Duodenal mucosa (tissue), 2 donors: ENCODE data around the gene ZFPM1.

Experiments
- H3K27ac ChIP-seq: one replicate; pipeline ENCODE4 v1.7.0; 2013; ENCODE audit warnings: low read depth, low read length
- H3K27me3 ChIP-seq, 2 donors: one replicate each; pipeline ENCODE4 v1.7.0; 2013; ENCODE audit warnings: low read length in 2 of 2, control low read depth in 1 of 2; ENCODE audit not compliant: insufficient read depth in 2 of 2, control insufficient read depth in 1 of 2
- H3K36me3 ChIP-seq, 2 donors: one replicate each; pipeline ENCODE4 v1.7.0; 2013; ENCODE audit warnings: low read length in 2 of 2, control low read depth in 1 of 2; ENCODE audit not compliant: insufficient read depth in 2 of 2, control insufficient read depth in 1 of 2
- H3K4me1 ChIP-seq, 2 donors: one replicate each; pipeline ENCODE4 v1.7.0; 2013; ENCODE audit warnings: low read length in 2 of 2, control low read depth in 1 of 2; ENCODE audit not compliant: insufficient read depth in 2 of 2, control insufficient read depth in 1 of 2
- H3K4me3 ChIP-seq, 2 donors: one replicate each; pipeline ENCODE4 v1.7.0; 2013; ENCODE audit warnings: low read length in 2 of 2, low read depth in 1 of 2
- H3K9ac ChIP-seq, 2 donors: one replicate each; pipeline ENCODE4 v1.7.0; 2013; ENCODE audit warnings: low read length in 2 of 2, low read depth in 1 of 2
- H3K9me3 ChIP-seq, 2 donors: one replicate each; pipeline ENCODE4 v1.7.0; 2013; ENCODE audit warnings: low read length in 2 of 2, control low read depth in 1 of 2; ENCODE audit not compliant: control insufficient read depth in 1 of 2

ZFPM1 gene

GRCh38 chr16:88487920-88488851 lies 35.1 kb downstream of the ZFPM1 start:
- Histone ChIP-seq H3K36me3 (peaks cover 3 to 15% of the 10 kb centered on the region in 2 donors), H3K9ac (no peak overlapping the region), H3K4me3 (no peak overlapping the region), H3K9me3 (no peaks in the 10 kb centered on the region), H3K27ac (peak overlapping the region; percentile 73), H3K27me3 (no peaks in the 10 kb centered on the region), H3K4me1 (peaks cover 56 to 67% of the 10 kb centered on the region in 2 donors)

- Histone ChIP-seq H3K4me1 (peaks cover 45 to 57% of the 10 kb centered on the region in 2 donors), H3K27me3 (no peaks in the 10 kb centered on the region), H3K9ac (peak overlapping the region; percentile 43), H3K27ac (peak overlapping the region; percentile 52), H3K4me3 (no peak overlapping the region), H3K36me3 (peaks cover 3 to 15% of the 10 kb centered on the region in 2 donors), H3K9me3 (no peaks in the 10 kb centered on the region)
Measured at GRCh38 chr16:88489163-88489741, 36.2 kb downstream of the ZFPM1 start.

- H3K4me1 ChIP-seq, result peaks cover 35 to 39% of the 10 kb centered on the region in 2 donors
- H3K27me3 ChIP-seq, result no peaks in the 10 kb centered on the region
- H3K27ac ChIP-seq, result no peak overlapping the region
- H3K36me3 ChIP-seq, result peaks cover 3 to 14% of the 10 kb centered on the region in 2 donors
- H3K4me3 ChIP-seq, result no peak overlapping the region
- no peak overlapping the region for H3K9ac ChIP-seq
- no peaks in the 10 kb centered on the region for H3K9me3 ChIP-seq
Measured at GRCh38 chr16:88491001-88491559, 38.0 kb downstream of the ZFPM1 start.

- no peak overlapping the region for H3K9ac ChIP-seq
- H3K9me3 ChIP-seq, result no peaks in the 10 kb centered on the region
- H3K36me3 ChIP-seq, result peaks cover 3 to 10% of the 10 kb centered on the region in 2 donors
- no peak overlapping the region for H3K4me3 ChIP-seq
- no peak overlapping the region for H3K27ac ChIP-seq
- H3K4me1 ChIP-seq, result peaks cover 33 to 35% of the 10 kb centered on the region in 2 donors
- H3K27me3 ChIP-seq, result no peaks in the 10 kb centered on the region
Measured at GRCh38 chr16:88491560-88492310, 38.7 kb downstream of the ZFPM1 start.

GRCh38 chr16:88493879-88494278 lies 40.8 kb downstream of the ZFPM1 start:
- Histone ChIP-seq H3K27me3 (no peaks in the 10 kb centered on the region), H3K27ac (no peak overlapping the region), H3K4me3 (no peak overlapping the region), H3K36me3 (peaks cover 0 to 12% of the 10 kb centered on the region in 2 donors), H3K4me1 (peaks cover 33 to 35% of the 10 kb centered on the region in 2 donors), H3K9ac (no peak overlapping the region), H3K9me3 (no peaks in the 10 kb centered on the region)

- no peak overlapping the region for H3K9ac ChIP-seq
- H3K4me3 ChIP-seq, result no peak overlapping the region
- no peaks in the 10 kb centered on the region for H3K9me3 ChIP-seq
- H3K27ac ChIP-seq, result no peak overlapping the region
- peaks cover 0 to 12% of the 10 kb centered on the region in 2 donors for H3K36me3 ChIP-seq
- no peaks in the 10 kb centered on the region for H3K27me3 ChIP-seq
- H3K4me1 ChIP-seq, result peaks cover 29 to 32% of the 10 kb centered on the region in 2 donors
Measured at GRCh38 chr16:88494335-88495154, 41.5 kb downstream of the ZFPM1 start.

GRCh38 chr16:88495268-88495772 lies 42.2 kb downstream of the ZFPM1 start:
- no peaks in the 10 kb centered on the region for H3K27me3 ChIP-seq
- H3K4me1 ChIP-seq, result peaks cover 27 to 33% of the 10 kb centered on the region in 2 donors
- H3K9ac ChIP-seq, result no peak overlapping the region
- no peak overlapping the region for H3K4me3 ChIP-seq
- no peak overlapping the region for H3K27ac ChIP-seq
- no peaks in the 10 kb centered on the region for H3K9me3 ChIP-seq
- H3K36me3 ChIP-seq, result peaks cover 0 to 11% of the 10 kb centered on the region in 2 donors

- H3K36me3 ChIP-seq, result peaks cover 0 to 14% of the 10 kb centered on the region in 2 donors
- H3K4me1 ChIP-seq, result peaks cover 23 to 33% of the 10 kb centered on the region in 2 donors
- H3K27me3 ChIP-seq, result no peaks in the 10 kb centered on the region
- H3K9ac ChIP-seq, result no peak overlapping the region
- H3K4me3 ChIP-seq, result no peak overlapping the region
- no peaks in the 10 kb centered on the region for H3K9me3 ChIP-seq
- peak overlapping the region; percentile 10 for H3K27ac ChIP-seq
Measured at GRCh38 chr16:88497561-88498462, 44.7 kb downstream of the ZFPM1 start.
